ENCODE measurements around the gene MCM6.
"Not testable (repeated sequence)": the region's sequence is repeated elsewhere in the genome, so short reads cannot be mapped to it uniquely, and the experiment has no call there.

Gene MCM6

GRCh38 chr2:135815269-135815668 is 61.0 kb downstream of the MCM6 start:
- POLR2A ChIA-PET = no interaction called here
- no peak for TF ChIP-seq FOXK2 (IDR thresholded peaks at IDR 0.05)
- no peak for TF ChIP-seq SUZ12 (IDR thresholded peaks at IDR 0.05)
- TF ChIP-seq FOXM1 (IDR thresholded peaks at IDR 0.05; ENCODE audit: borderline replicate concordance) = no peak
- TF ChIP-seq PKNOX1 (IDR thresholded peaks at IDR 0.05) = no peak
- no peak for TF ChIP-seq CTBP1 (IDR thresholded peaks at IDR 0.05; ENCODE audit: borderline replicate concordance)
- TF ChIP-seq LEF1 (IDR thresholded peaks at IDR 0.05; ENCODE audit: borderline replicate concordance) = no peak
- TF ChIP-seq SP1 (IDR thresholded peaks at IDR 0.05) = no peak
- no peak for TF ChIP-seq ELF4 (IDR thresholded peaks at IDR 0.05)
- no peak for TF ChIP-seq ZNF384 (IDR thresholded peaks at IDR 0.05)
- TF ChIP-seq FOXA1 (IDR thresholded peaks at IDR 0.05) = no peak
- no peak for TF ChIP-seq BHLHE40 (IDR thresholded peaks at IDR 0.05; ENCODE audit: borderline replicate concordance)
- no peak for TF ChIP-seq ARNT (IDR thresholded peaks at IDR 0.05)
- no peak for TF ChIP-seq TARDBP (IDR thresholded peaks at IDR 0.05)
- CTCF ChIA-PET = interaction anchor here (1.0 kb wide), 1 partner anchor 17 kb away, joined by 3 read pairs; no protein-coding TSS in a partner anchor
- no peak for DNase-seq (ENCODE audit: extremely low spot score)

GRCh38 chr2:135812907-135813511 is 63.2 kb downstream of the MCM6 start:
- no peak for DNase-seq (ENCODE audit: extremely low spot score)
- CTCF ChIA-PET = no interaction called here
- POLR2A ChIA-PET = no interaction called here
- no peak for TF ChIP-seq LEF1 (IDR thresholded peaks at IDR 0.05; ENCODE audit: borderline replicate concordance)
- TF ChIP-seq BHLHE40 (IDR thresholded peaks at IDR 0.05; ENCODE audit: borderline replicate concordance) = no peak
- no peak for TF ChIP-seq L3MBTL2 (conservative IDR thresholded peaks at IDR 0.05)
- no peak for TF ChIP-seq NFRKB (IDR thresholded peaks at IDR 0.05)
- no peak for TF ChIP-seq PKNOX1 (IDR thresholded peaks at IDR 0.05)
- no peak for TF ChIP-seq ZNF384 (IDR thresholded peaks at IDR 0.05)
- TF ChIP-seq FOXK2 (IDR thresholded peaks at IDR 0.05) = no peak
- no peak for TF ChIP-seq TARDBP (IDR thresholded peaks at IDR 0.05)
- TF ChIP-seq CTBP1 (IDR thresholded peaks at IDR 0.05; ENCODE audit: borderline replicate concordance) = no peak
- TF ChIP-seq SP1 (IDR thresholded peaks at IDR 0.05) = no peak
- TF ChIP-seq FOXA1 (IDR thresholded peaks at IDR 0.05) = no peak
- no peak for TF ChIP-seq ARNT (IDR thresholded peaks at IDR 0.05)

GRCh38 chr2:135807874-135808273 is 68.4 kb downstream of the MCM6 start:
- POLR2A ChIA-PET; DNase-seq (ENCODE audit: extremely low spot score): not testable (repeated sequence)
- CTCF ChIA-PET = interaction anchor here (1.7 kb wide), 1 partner anchor 10 kb away, joined by 9 read pairs; no protein-coding TSS in a partner anchor

GRCh38 chr2:135803278-135803677 is 73.0 kb downstream of the MCM6 start:
- no peak for DNase-seq (ENCODE audit: extremely low spot score)
- TF ChIP-seq SP1 (IDR thresholded peaks at IDR 0.05) (no peak), PKNOX1 (IDR thresholded peaks at IDR 0.05) (no peak), L3MBTL2 (conservative IDR thresholded peaks at IDR 0.05) (no peak), BHLHE40 (IDR thresholded peaks at IDR 0.05; ENCODE audit: borderline replicate concordance) (no peak), LEF1 (IDR thresholded peaks at IDR 0.05; ENCODE audit: borderline replicate concordance) (no peak), FOXA1 (IDR thresholded peaks at IDR 0.05) (no peak), SUZ12 (IDR thresholded peaks at IDR 0.05) (no peak), ELF4 (IDR thresholded peaks at IDR 0.05) (no peak), NFRKB (IDR thresholded peaks at IDR 0.05) (no peak), ARNT (IDR thresholded peaks at IDR 0.05) (no peak), ZNF384 (IDR thresholded peaks at IDR 0.05) (no peak), TARDBP (IDR thresholded peaks at IDR 0.05) (no peak), CTBP1 (IDR thresholded peaks at IDR 0.05; ENCODE audit: borderline replicate concordance) (no peak), FOXK2 (IDR thresholded peaks at IDR 0.05) (no peak)
- CTCF ChIA-PET = interaction anchor here (1.2 kb wide), 1 partner anchor 814 kb away, joined by 5 read pairs; no protein-coding TSS in a partner anchor
- POLR2A ChIA-PET = no interaction called here

- TF ChIP-seq ELF4 (IDR thresholded peaks at IDR 0.05) = no peak
- TF ChIP-seq ZNF384 (IDR thresholded peaks at IDR 0.05) = no peak
- no peak for TF ChIP-seq BHLHE40 (IDR thresholded peaks at IDR 0.05; ENCODE audit: borderline replicate concordance)
- no peak for TF ChIP-seq FOXA1 (IDR thresholded peaks at IDR 0.05)
- TF ChIP-seq SUZ12 (IDR thresholded peaks at IDR 0.05) = no peak
- no peak for TF ChIP-seq TARDBP (IDR thresholded peaks at IDR 0.05)
- TF ChIP-seq NFRKB (IDR thresholded peaks at IDR 0.05) = no peak
- no peak for TF ChIP-seq L3MBTL2 (conservative IDR thresholded peaks at IDR 0.05)
- no peak for TF ChIP-seq LEF1 (IDR thresholded peaks at IDR 0.05; ENCODE audit: borderline replicate concordance)
- POLR2A ChIA-PET = no interaction called here
- no peak for DNase-seq (ENCODE audit: extremely low spot score)
- CTCF ChIA-PET = interaction anchor here (1.2 kb wide), 1 partner anchor 814 kb away, joined by 5 read pairs; no protein-coding TSS in a partner anchor
These were observed 73.9 kb downstream of the MCM6 start for GRCh38 chr2:135802350-135802749.

GRCh38 chr2:135800513-135801460 is 75.5 kb downstream of the MCM6 start:
- CTCF ChIA-PET = no interaction called here
- POLR2A ChIA-PET = no interaction called here
- TF ChIP-seq SUZ12 (IDR thresholded peaks at IDR 0.05) (no peak), BHLHE40 (IDR thresholded peaks at IDR 0.05; ENCODE audit: borderline replicate concordance) (no peak), NFRKB (IDR thresholded peaks at IDR 0.05) (no peak), FOXA1 (IDR thresholded peaks at IDR 0.05) (no peak), FOXK2 (IDR thresholded peaks at IDR 0.05) (no peak), PKNOX1 (IDR thresholded peaks at IDR 0.05) (no peak), CTBP1 (IDR thresholded peaks at IDR 0.05; ENCODE audit: borderline replicate concordance) (no peak), FOXM1 (IDR thresholded peaks at IDR 0.05; ENCODE audit: borderline replicate concordance) (no peak), ZNF384 (IDR thresholded peaks at IDR 0.05) (no peak), L3MBTL2 (conservative IDR thresholded peaks at IDR 0.05) (no peak), LEF1 (IDR thresholded peaks at IDR 0.05; ENCODE audit: borderline replicate concordance) (no peak), TARDBP (IDR thresholded peaks at IDR 0.05) (no peak)
- no peak for DNase-seq (ENCODE audit: extremely low spot score)

Measured in HEK293T (cell line).